ENCODE measurements around the gene VAPB. TPM values are rescaled to one million over a fixed set of nuclear protein-coding genes. Genes with fewer than 3 reads are reported as not detected.

Gene VAPB
- total and polyA plus RNA-seq, 2 of the 4 experiments (the other 2 are of a cell fraction) = 9.1 to 26.0 TPM

DNA sequence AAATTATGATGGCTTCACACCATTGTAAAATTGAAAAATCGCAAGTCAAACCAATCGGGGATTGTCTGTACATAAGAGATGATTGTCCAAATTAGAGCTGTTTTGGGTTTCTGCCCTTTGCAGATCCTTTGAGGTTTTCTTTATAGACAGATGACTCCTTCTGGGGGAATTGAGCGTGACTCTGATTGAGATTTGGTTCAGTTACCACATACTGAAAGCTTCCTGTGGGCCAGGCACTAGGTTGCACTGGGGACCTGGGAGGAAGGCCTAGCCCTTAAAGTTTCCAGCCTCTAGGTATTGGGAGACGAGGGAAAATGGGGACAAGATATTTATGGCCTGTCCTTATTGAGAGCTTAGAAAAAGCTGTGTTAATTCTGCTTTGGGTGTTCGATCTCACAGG, 9.2 kb downstream of the VAPB start:
- no peak overlapping the region for H3K18ac ChIP-seq (ENCODE audit: low read depth, low read length)
- H2AFZ ChIP-seq (replicated peaks; ENCODE audit: low read length, poor library complexity) = no peak overlapping the region
- H3K4ac ChIP-seq (ENCODE audit: low read depth, low read length) = no peak overlapping the region
- ATAC-seq (ENCODE audit: low read depth) = no peak
- no peaks in the 10 kb centered on the region for H3K9me3 ChIP-seq (ENCODE audit: control insufficient read depth, insufficient read depth, low read length)
- H3K4me2 ChIP-seq (ENCODE audit: low read depth, low read length) = no peak overlapping the region
- no peak overlapping the region for H3K56ac ChIP-seq (ENCODE audit: extremely low read depth, insufficient read depth, low read length)
- in situ Hi-C loops (cut with MboI; ENCODE audit: low sequenced_read_pairs) = no loop called here
- H3K27ac ChIP-seq (ENCODE audit: insufficient read depth, low read length) = no peak overlapping the region
- no peak overlapping the region for H2BK5ac ChIP-seq (ENCODE audit: low read depth, low read length, poor library complexity, severe bottlenecking)
- no peak overlapping the region for H4K91ac ChIP-seq (ENCODE audit: insufficient read depth, low read depth, low read length)
- H4K20me1 ChIP-seq (ENCODE audit: insufficient read depth, low read length) = peaks cover 92% of the 10 kb centered on the region
- CTCF ChIA-PET = interaction anchor here (0.6 to 1.1 kb wide), 2 partner anchors 21 to 23 kb away, joined by 3 read pairs; no protein-coding TSS in a partner anchor
- no peak overlapping the region for H2BK120ac ChIP-seq (ENCODE audit: low read depth, low read length)
- H2AK5ac ChIP-seq (ENCODE audit: low read depth, low read length) = no peak overlapping the region
- no peak overlapping the region for H3K14ac ChIP-seq (replicated peaks; ENCODE audit: low read depth, low read length)
- no peak overlapping the region for H2AK9ac ChIP-seq (replicated peaks; ENCODE audit: low read depth, low read length, poor library complexity)
- TF ChIP-seq MXI1 (IDR thresholded peaks at IDR 0.05; ENCODE audit: borderline replicate concordance, low read depth, low read length) (no peak), BHLHE40 (IDR thresholded peaks at IDR 0.05; ENCODE audit: low read depth, low read length) (no peak), RAD21 (IDR thresholded peaks at IDR 0.05; ENCODE audit: low read length) (no peak)
- TF ChIP-seq, protein P1, sequence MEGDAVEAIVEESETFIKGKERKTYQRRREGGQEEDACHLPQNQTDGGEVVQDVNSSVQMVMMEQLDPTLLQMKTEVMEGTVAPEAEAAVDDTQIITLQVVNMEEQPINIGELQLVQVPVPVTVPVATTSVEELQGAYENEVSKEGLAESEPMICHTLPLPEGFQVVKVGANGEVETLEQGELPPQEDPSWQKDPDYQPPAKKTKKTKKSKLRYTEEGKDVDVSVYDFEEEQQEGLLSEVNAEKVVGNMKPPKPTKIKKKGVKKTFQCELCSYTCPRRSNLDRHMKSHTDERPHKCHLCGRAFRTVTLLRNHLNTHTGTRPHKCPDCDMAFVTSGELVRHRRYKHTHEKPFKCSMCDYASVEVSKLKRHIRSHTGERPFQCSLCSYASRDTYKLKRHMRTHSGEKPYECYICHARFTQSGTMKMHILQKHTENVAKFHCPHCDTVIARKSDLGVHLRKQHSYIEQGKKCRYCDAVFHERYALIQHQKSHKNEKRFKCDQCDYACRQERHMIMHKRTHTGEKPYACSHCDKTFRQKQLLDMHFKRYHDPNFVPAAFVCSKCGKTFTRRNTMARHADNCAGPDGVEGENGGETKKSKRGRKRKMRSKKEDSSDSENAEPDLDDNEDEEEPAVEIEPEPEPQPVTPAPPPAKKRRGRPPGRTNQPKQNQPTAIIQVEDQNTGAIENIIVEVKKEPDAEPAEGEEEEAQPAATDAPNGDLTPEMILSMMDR (conservative IDR thresholded peaks at IDR 0.05; ENCODE audit: low read depth, low read length) = no peak
- H4K8ac ChIP-seq (ENCODE audit: low read depth in 2 of 2, low read length in 2 of 2) = no peak overlapping the region
- dilution Hi-C loops (cut with HindIII; ENCODE audit: low sequenced_read_pairs, unreplicated experiment) = no loop called here
- H3K23ac ChIP-seq (ENCODE audit: low read depth, low read length) = no peak overlapping the region
- H3K79me1 ChIP-seq (ENCODE audit: low read depth in 1 of 2, low read length in 2 of 2) = peaks cover 31 to 77% of the 10 kb centered on the region in 2 experiments
- no TSS peak for BruUV-seq (replicated peaks)
- H3K4me1 ChIP-seq (ENCODE audit: control insufficient read depth, insufficient read depth, low read length) = peaks cover 2% of the 10 kb centered on the region
- no peak overlapping the region for H3K4me3 ChIP-seq (ENCODE audit: insufficient read depth, low read depth, low read length)
- no peak overlapping the region for H3K9ac ChIP-seq (ENCODE audit: low read depth, low read length)
- H2BK15ac ChIP-seq (ENCODE audit: low read depth, low read length) = no peak overlapping the region
- 100% methylated on average over 2 of the region's 5 CpGs; no CpG with 5 or more reads in 1 of the 2 experiments for WGBS, 2 experiments (ENCODE audit: extremely low coverage in 2 of 2, insufficient read length in 1 of 2)
- no peaks in the 10 kb centered on the region for H3K27me3 ChIP-seq (ENCODE audit: control insufficient read depth, insufficient read depth, low read length)
- no peaks in the 10 kb centered on the region for H3K36me3 ChIP-seq (ENCODE audit: control insufficient read depth, insufficient read depth, low read length)
- H3K9me1 ChIP-seq (ENCODE audit: insufficient read depth, low read length) = peaks cover 16% of the 10 kb centered on the region
- no peak overlapping the region for H4K5ac ChIP-seq (ENCODE audit: low read depth, low read length)
- no peak overlapping the region for H2BK20ac ChIP-seq (ENCODE audit: low read depth, low read length)
- DNase-seq = no peak
- POLR2A ChIA-PET (ENCODE audit: unreplicated experiment) = no interaction called here
- intact Hi-C loops (cut with micrococcal nuclease) = no loop called here

Measured in IMR-90 (cell line).